ENCODE measurements around the gene NPEPPS.
"Not testable (repeated sequence)": the region's sequence is repeated elsewhere in the genome, so short reads cannot be mapped to it uniquely, and the experiment has no call there.

Gene NPEPPS

DNA sequence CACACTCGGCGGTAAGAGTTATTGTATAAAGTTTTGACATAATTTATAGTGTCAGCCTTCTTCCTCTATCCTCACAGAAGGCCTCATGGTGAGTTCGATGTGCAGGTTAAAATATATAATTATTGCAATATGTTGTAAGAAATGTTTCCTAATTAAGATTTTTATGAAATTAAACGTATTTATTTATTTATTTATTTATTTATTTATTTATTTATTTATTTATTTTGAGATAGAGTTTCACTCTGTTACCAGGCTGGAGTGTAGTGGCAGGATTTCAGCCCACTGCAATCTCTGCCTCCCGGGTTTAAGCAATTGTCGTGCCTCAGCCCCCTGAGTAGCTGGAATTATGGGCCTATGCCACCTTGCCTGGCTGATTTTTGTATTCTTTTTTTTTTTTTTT lies 13.4 kb downstream of the NPEPPS start:
- H4K91ac ChIP-seq (ENCODE audit: low read depth, low read length); H3K4me1 ChIP-seq (ENCODE audit: control insufficient read depth in 1 of 2, insufficient read depth in 2 of 2, low read length in 2 of 2); H3K23ac ChIP-seq (ENCODE audit: low read length); H3K9me3 ChIP-seq (ENCODE audit: insufficient read depth, low read depth, low read length); H3K27me3 ChIP-seq (ENCODE audit: insufficient read depth, low read length); H3K36me3 ChIP-seq (ENCODE audit: control insufficient read depth in 1 of 2, insufficient read depth in 2 of 2, low read length in 2 of 2); H3K18ac ChIP-seq (ENCODE audit: low read length); H3K4me2 ChIP-seq (ENCODE audit: low read length); H3K4me3 ChIP-seq (ENCODE audit: low read depth, low read length); H3K79me2 ChIP-seq (ENCODE audit: control insufficient read depth, insufficient read depth, low read length, poor library complexity); H2AFZ ChIP-seq (ENCODE audit: insufficient read depth, low read length, poor library complexity); H4K12ac ChIP-seq (ENCODE audit: low read depth, low read length); DNase-seq; H3K27ac ChIP-seq (ENCODE audit: low read depth, low read length); H2BK120ac ChIP-seq (ENCODE audit: insufficient read depth, low read length, poor library complexity); H3K9ac ChIP-seq (ENCODE audit: low read length); H2AK5ac ChIP-seq (ENCODE audit: low read length); H2BK12ac ChIP-seq (ENCODE audit: low read length); H3K4ac ChIP-seq (ENCODE audit: low read depth, low read length); H4K8ac ChIP-seq (ENCODE audit: low read depth, low read length); H3K79me1 ChIP-seq (ENCODE audit: low read length); H2BK5ac ChIP-seq (ENCODE audit: low read depth, low read length, poor library complexity); H3K14ac ChIP-seq (ENCODE audit: low read length): not testable (repeated sequence)
- no CpG with 5 or more reads among the region's 6 CpGs for WGBS (ENCODE audit: extremely low coverage, insufficient coverage, insufficient read length)

DNA sequence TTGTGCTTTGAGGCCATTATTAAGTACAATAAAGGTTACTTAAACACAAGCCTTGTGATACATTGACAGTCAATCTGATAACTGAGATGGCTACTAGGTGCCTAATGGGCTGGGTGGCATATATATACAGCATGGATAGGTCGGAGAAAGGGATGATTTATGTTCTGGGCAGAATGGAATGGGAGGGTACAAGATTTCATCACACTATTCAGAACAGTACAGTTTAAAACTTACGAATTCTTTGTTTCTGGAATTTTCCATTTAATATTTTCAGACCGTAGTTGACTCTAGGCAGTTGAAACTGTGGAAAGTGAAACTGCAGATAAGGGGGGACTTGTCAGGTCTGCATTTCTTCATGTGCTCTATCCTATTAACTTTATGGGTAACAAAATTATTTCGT lies 23.8 kb downstream of the NPEPPS start:
- H2AK5ac ChIP-seq (ENCODE audit: low read length); H3K79me2 ChIP-seq (ENCODE audit: control insufficient read depth, insufficient read depth, low read length, poor library complexity); H2BK5ac ChIP-seq (ENCODE audit: low read depth, low read length, poor library complexity); H3K4me2 ChIP-seq (ENCODE audit: low read length); H4K12ac ChIP-seq (ENCODE audit: low read depth, low read length); H3K4ac ChIP-seq (ENCODE audit: low read depth, low read length); H3K9me3 ChIP-seq (ENCODE audit: insufficient read depth, low read depth, low read length); H4K8ac ChIP-seq (ENCODE audit: low read depth, low read length); H3K79me1 ChIP-seq (ENCODE audit: low read length); H2AFZ ChIP-seq (ENCODE audit: insufficient read depth, low read length, poor library complexity); H3K36me3 ChIP-seq (ENCODE audit: control insufficient read depth in 1 of 2, insufficient read depth in 2 of 2, low read length in 2 of 2); H3K27ac ChIP-seq (ENCODE audit: low read depth, low read length); H3K14ac ChIP-seq (ENCODE audit: low read length); H2BK120ac ChIP-seq (ENCODE audit: insufficient read depth, low read length, poor library complexity); H3K23ac ChIP-seq (ENCODE audit: low read length); H3K4me1 ChIP-seq (ENCODE audit: control insufficient read depth in 1 of 2, insufficient read depth in 2 of 2, low read length in 2 of 2); H3K18ac ChIP-seq (ENCODE audit: low read length); H3K27me3 ChIP-seq (ENCODE audit: insufficient read depth, low read length); H3K4me3 ChIP-seq (ENCODE audit: low read depth, low read length); DNase-seq; H3K9ac ChIP-seq (ENCODE audit: low read length); H2BK12ac ChIP-seq (ENCODE audit: low read length); H4K91ac ChIP-seq (ENCODE audit: low read depth, low read length): not testable (repeated sequence)
- WGBS (ENCODE audit: extremely low coverage, insufficient coverage, insufficient read length): no CpG with 5 or more reads among the region's 4 CpGs

DNA sequence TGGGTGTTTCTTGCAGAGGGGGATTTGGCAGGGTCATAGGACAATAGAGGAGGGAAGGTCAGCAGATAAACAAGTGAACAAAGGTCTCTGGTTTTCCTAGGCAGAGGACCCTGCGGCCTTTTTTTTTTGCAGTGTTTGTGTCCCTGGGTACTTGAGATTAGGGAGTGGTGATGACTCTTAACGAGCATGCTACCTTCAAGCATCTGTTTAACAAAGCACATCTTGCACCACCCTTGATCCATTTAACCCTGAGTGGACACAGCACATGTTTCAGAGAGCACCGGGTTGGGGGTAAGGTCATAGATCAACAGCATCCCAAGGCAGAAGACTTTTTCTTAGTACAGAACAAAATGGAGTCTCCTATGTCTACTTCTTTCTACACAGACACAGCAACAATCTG lies 25.2 kb downstream of the NPEPPS start:
- not testable (repeated sequence) for H3K79me1 ChIP-seq (ENCODE audit: low read length); H3K27me3 ChIP-seq (ENCODE audit: insufficient read depth, low read length); H3K27ac ChIP-seq (ENCODE audit: low read depth, low read length); H3K4me3 ChIP-seq (ENCODE audit: low read depth, low read length); H2BK5ac ChIP-seq (ENCODE audit: low read depth, low read length, poor library complexity); H3K9me3 ChIP-seq (ENCODE audit: insufficient read depth, low read depth, low read length); H3K23ac ChIP-seq (ENCODE audit: low read length); H4K8ac ChIP-seq (ENCODE audit: low read depth, low read length); H3K9ac ChIP-seq (ENCODE audit: low read length); H3K4me2 ChIP-seq (ENCODE audit: low read length); H2BK12ac ChIP-seq (ENCODE audit: low read length); DNase-seq; H2AFZ ChIP-seq (ENCODE audit: insufficient read depth, low read length, poor library complexity); H3K18ac ChIP-seq (ENCODE audit: low read length); H3K36me3 ChIP-seq (ENCODE audit: control insufficient read depth in 1 of 2, insufficient read depth in 2 of 2, low read length in 2 of 2); H3K14ac ChIP-seq (ENCODE audit: low read length); H3K4ac ChIP-seq (ENCODE audit: low read depth, low read length); H2BK120ac ChIP-seq (ENCODE audit: insufficient read depth, low read length, poor library complexity); H3K4me1 ChIP-seq (ENCODE audit: control insufficient read depth in 1 of 2, insufficient read depth in 2 of 2, low read length in 2 of 2); H4K12ac ChIP-seq (ENCODE audit: low read depth, low read length); H2AK5ac ChIP-seq (ENCODE audit: low read length); H4K91ac ChIP-seq (ENCODE audit: low read depth, low read length); H3K79me2 ChIP-seq (ENCODE audit: control insufficient read depth, insufficient read depth, low read length, poor library complexity)
- WGBS (ENCODE audit: extremely low coverage, insufficient coverage, insufficient read length): no CpG with 5 or more reads among the region's 3 CpGs

DNA sequence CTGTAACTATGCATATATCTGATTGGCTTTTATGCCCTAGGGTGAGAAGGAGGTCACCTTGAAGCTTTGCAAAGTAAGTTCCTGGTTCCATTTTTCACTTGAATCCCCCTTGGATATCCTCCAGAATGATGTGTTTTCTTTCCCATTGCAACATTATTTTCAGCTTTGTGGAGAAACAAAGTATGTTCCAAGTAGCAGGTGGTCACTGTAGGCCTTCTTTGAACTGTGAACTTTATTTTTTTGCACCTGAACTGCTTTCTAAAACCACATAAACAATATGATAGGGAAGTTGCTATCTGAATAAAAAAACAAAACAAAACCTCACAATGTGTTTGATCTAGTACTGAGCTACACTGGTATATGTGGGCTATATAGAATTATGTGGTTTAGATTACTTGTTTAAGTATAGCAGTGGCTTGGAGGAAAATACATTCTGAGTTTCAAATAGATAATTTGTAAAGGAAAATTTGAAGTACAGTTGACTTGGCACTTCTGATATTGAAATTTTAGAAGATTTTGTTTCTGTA lies 29.7 kb downstream of the NPEPPS start:
- not testable (repeated sequence) for H4K12ac ChIP-seq (ENCODE audit: low read depth, low read length); H2AK5ac ChIP-seq (ENCODE audit: low read length); H3K9ac ChIP-seq (ENCODE audit: low read length); H3K27ac ChIP-seq (ENCODE audit: low read depth, low read length); H3K4ac ChIP-seq (ENCODE audit: low read depth, low read length); H3K4me1 ChIP-seq (ENCODE audit: control insufficient read depth in 1 of 2, insufficient read depth in 2 of 2, low read length in 2 of 2); H2AFZ ChIP-seq (ENCODE audit: insufficient read depth, low read length, poor library complexity); H3K4me3 ChIP-seq (ENCODE audit: low read depth, low read length); H4K8ac ChIP-seq (ENCODE audit: low read depth, low read length); H3K79me1 ChIP-seq (ENCODE audit: low read length); H4K91ac ChIP-seq (ENCODE audit: low read depth, low read length); H3K79me2 ChIP-seq (ENCODE audit: control insufficient read depth, insufficient read depth, low read length, poor library complexity); H2BK12ac ChIP-seq (ENCODE audit: low read length); DNase-seq; H2BK5ac ChIP-seq (ENCODE audit: low read depth, low read length, poor library complexity); H3K18ac ChIP-seq (ENCODE audit: low read length); H2BK120ac ChIP-seq (ENCODE audit: insufficient read depth, low read length, poor library complexity); H3K36me3 ChIP-seq (ENCODE audit: control insufficient read depth in 1 of 2, insufficient read depth in 2 of 2, low read length in 2 of 2); H3K27me3 ChIP-seq (ENCODE audit: insufficient read depth, low read length); H3K23ac ChIP-seq (ENCODE audit: low read length); H3K14ac ChIP-seq (ENCODE audit: low read length); H3K4me2 ChIP-seq (ENCODE audit: low read length); H3K9me3 ChIP-seq (ENCODE audit: insufficient read depth, low read depth, low read length)

Measured in trophoblast cell (in vitro differentiated cells and primary cell).